Measurements from ENCODE around the gene CHDH.

Gene CHDH, protein sequence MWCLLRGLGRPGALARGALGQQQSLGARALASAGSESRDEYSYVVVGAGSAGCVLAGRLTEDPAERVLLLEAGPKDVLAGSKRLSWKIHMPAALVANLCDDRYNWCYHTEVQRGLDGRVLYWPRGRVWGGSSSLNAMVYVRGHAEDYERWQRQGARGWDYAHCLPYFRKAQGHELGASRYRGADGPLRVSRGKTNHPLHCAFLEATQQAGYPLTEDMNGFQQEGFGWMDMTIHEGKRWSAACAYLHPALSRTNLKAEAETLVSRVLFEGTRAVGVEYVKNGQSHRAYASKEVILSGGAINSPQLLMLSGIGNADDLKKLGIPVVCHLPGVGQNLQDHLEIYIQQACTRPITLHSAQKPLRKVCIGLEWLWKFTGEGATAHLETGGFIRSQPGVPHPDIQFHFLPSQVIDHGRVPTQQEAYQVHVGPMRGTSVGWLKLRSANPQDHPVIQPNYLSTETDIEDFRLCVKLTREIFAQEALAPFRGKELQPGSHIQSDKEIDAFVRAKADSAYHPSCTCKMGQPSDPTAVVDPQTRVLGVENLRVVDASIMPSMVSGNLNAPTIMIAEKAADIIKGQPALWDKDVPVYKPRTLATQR

DNA sequence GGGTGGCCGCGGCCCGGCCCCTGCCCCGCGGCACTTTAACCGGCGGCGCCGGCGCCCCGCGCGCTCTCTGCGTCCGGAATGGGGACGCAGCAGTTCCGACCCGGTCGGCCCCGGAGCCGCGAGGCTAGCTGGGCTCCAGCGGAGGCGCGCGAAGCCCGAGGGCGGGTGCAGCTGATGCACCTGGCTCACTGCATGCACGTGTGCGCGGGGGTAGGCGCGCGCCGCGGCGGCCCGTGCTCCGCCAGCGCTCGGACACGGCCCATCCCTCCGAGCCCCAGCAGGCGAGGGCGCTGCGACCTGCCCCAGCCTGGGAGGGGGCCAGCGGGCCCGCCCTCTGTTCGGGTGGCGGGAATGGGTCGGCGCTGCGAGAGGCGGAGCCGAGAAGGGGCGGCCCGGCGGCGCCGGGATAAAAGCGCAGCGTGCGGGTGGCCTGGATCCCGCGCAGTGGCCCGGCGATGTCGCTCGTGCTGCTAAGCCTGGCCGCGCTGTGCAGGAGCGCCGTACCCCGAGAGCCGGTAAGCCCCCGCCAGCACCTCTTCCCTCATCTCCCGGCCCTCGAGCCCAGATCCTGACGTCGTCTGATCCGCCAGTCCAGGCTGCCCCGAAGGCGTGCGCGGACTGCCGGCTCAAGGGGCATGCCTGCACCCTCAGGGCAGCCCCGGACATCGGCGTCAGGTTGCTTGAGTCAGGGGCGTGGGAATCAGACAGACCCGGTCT, at the start of gene CHDH, which contains the start of gene IL17RB:
TSS of gene CHDH (minus strand) at position 286 of the 717 bp plus-strand sequence. CDS start 22,411 bp downstream, outside the sequence.
TSS of gene IL17RB (plus strand) at position 435 of the 717 bp plus-strand sequence. CDS start at position 456, 21 bp downstream.
- DNase-seq (ENCODE audit: low spot score): peak; percentile 85

DNA sequence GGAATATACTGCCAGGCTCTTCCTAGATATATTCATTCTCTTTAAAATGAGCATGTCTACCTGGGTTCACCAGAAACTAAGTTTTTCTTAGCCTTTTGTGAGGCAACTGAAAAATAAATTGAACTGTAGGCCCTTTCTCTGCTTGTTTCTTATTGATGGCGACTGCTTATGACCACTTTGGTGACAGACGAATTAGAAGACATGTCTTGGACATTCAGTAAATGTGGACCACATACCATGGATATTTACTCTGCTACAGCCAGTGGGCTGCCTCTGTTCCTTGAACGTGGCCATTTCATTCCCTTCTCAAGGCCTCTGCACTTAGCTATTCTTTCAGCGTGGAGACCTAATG, 46.0 kb upstream of the CHDH start:
- DNase-seq (ENCODE audit: low spot score): no peak

DNA sequence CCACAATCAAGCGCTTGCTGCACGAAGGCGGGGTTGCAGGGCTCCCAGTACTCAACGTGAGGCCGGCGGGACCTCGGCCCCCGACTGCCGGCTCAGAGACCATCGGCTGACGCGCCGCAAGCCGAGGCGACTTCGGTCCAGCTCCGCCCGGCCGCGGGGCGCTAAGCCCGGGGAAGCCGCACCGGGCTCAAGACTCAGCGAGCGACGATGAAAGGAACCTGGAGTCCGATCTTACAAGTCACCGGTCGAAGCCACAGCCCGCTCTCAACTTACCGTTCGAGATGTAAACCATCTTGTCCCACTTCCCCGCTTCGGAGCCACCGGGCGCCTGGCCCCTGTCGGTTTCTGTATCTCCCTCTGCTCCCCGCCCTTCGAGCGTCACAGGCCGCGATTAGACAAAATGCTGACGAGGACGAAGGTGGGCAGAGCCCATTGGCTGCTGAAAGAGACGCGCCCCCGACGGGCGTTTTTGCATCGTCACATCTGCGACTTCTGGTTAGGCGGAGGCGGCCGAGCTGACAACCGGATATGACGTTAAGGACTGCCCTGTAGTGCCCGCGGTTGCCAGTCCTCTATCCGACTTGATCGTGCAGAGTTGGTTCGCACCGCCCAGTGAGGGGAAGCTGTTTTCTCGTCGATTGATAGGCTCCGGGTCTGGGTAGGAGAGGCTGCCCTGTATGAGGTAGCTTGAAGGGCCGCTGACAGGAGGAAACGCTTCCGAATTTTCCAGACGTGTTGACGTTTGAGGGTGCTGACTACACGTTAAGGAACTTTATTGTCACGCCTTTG, 45.5 kb upstream of the CHDH start, which contains the start of gene SELENOK:
TSS of gene SELENOK (minus strand) at position 363 of the 789 bp plus-strand sequence.
- DNase-seq (ENCODE audit: low spot score): peak; percentile 92

DNA sequence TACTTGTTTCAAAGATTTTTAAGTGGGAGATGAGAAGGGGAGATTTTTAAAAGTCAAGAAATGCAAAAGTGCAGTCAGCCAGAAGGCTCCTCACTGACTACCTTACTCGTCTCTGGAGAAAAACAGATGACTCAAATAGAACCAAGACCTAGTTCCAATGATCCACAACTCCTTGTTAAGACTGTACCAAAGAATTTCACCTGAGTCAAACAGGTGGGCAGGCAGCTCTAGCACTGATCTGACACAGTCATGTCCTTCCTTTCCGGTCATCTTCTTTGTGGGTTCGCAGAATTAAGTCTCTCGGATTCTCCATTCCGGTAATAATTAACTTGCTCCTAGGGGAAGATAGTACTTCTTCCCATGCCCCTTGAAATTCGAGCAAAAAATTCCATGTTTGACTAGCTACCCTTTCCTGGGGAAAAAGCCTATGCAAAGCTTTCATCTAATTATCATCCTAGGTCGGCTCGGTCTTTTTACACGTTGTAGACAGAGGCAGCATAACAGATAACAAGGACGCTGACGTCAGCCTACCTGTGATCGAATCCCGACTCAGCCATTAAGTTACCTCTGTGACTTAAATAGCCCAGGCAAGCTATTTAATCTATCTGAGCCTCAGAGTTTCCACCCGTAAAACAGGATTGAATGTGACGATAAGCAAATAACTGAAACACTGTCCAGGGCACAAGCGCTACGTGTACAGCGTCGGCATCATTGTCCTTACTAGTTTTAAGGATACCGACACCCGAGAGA, 44.7 kb upstream of the CHDH start:
- no peak for DNase-seq (ENCODE audit: low spot score)

DNA sequence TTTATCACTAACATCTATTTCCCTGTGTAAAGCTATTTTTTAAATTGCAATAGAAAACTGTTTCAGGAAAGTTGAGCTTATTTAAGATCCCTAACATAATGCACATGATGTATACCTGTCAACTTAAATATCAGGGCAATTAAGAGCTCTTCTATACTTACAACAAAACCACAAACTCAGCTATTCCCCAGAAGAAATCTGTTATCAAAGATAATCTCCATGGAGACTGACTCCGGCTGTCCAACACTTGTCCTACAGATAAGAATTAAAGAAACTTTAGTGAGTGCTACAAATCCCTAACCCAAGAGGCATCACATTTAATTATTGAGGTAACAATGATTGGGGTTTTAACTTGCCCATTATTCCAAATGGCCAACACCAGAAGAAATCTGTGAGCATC, 42.0 kb upstream of the CHDH start:
- DNase-seq (ENCODE audit: low spot score): no peak

DNA sequence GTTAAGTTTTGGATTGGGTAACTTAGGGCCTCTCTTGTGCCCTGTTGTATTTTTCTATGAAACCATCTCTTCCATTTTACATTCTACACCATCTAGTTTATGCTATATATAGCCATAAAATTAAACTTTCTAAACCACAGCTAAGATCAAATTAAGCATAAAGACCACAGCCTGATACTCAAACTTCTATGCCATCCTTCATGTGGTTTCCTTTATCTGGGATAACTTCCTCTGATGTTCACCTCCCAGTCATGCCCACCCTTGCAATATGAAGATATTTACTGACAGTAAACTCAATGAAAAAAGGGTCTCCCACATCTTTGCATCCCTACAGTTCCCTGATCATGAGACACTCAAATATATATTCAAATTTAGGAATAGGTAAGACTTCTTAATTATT, 41.2 kb upstream of the CHDH start:
- no peak for DNase-seq (ENCODE audit: low spot score)

DNA sequence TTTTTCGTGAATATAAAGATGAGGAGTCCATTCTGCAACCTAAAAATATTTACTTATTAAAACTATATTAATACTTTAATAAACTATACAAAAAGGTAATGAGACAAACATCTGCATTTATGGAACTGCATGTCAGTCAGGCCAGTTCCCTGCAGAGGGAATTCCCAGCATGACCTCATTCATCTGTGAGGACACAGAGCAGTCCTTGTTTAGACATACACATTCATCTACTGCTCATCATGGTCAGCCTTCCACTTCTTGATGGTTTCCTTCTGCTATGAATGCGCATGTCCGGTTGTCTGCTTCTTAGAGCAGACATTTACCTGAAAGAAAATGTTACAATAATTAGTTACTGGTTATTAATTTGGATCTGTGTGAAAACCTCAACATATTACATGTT, 39.0 kb upstream of the CHDH start:
- no peak for DNase-seq (ENCODE audit: low spot score)

DNA sequence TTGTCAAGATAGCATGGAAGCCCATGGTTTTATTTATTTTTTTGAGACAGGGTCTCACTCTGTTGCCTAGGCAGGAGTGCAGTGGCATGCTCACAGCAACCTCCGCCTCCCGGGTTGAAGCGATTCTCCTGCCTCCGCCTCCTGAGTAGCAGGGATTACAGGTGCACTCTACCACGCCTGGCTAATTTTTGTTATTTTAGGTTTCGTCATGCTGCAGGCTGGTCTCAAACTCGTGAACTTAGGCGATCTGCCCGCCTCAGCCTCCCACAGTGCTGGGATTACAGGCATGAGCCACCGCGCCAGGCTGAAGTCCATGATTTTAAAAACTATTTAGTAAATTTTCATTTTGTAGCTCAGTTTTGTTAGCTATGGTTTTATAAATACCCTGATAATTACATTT, 38.4 kb upstream of the CHDH start:
- no peak for DNase-seq (ENCODE audit: low spot score)

DNA sequence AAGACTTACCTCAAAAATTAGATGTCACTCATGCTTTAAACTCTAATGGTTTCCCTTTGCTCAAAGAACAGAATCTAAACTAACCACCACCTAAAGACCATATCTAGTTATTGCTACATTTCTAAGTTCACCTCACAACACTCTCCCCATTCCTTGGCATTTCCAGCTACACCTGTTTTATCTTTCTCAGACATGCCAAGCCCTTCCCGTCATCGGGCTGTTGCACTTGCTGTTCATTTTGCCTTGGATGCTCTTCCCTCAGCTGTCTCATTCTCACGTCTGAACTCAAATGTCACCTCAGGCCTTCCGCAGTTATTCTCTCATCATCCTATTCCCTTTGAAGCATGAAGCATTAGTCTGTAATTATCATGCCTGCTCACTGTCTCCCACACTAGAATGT, 36.8 kb upstream of the CHDH start:
- no peak for DNase-seq (ENCODE audit: low spot score)

DNA sequence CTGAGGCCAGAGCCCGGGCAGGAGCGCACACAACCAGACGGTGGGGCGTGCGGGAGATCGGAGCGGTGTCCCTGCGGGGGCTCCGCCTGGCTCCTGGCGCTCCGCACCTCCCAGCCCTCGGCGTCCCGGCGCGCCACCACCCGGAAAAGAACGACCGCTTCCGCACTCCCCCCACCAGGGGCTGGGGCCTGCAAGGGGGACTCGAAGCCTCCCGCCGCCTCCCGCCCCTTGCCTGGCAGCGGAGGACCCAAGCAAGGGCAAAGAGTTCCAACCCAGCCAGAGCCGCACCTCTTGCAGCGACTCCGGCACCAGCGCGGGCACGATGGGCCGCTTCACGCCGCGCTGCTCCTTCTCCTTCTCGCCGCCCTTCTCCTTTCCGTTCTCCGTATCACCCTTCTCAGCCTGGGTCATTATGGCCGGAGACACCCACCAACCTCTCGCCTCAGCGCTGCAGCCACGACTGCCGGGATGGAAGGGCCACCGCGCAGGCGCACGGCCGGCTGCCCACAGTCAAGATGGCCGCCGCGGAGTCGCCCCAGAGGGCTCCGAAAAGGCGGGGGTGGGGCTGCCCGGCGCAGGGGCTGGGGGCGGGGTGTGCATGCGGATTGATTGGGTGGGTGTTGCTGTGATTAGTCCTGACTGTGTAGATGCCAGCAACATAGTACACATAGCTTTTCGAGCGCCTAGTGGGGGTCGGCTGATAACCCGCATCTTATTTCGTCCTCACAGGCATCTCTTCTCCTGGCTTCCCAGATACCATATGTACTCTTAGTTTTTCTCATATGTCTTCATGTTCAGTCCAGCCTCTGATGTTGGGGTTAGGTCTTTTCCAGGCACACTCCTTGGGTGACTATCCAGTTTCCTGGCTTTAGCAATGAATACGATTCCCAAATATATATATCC, 35.7 kb upstream of the CHDH start, which contains the start of gene ACTR8:
TSS of gene ACTR8 (minus strand) at position 462 of the 903 bp plus-strand sequence. CDS start at position 411, 51 bp downstream.
- DNase-seq (ENCODE audit: low spot score): peak; percentile 94

DNA sequence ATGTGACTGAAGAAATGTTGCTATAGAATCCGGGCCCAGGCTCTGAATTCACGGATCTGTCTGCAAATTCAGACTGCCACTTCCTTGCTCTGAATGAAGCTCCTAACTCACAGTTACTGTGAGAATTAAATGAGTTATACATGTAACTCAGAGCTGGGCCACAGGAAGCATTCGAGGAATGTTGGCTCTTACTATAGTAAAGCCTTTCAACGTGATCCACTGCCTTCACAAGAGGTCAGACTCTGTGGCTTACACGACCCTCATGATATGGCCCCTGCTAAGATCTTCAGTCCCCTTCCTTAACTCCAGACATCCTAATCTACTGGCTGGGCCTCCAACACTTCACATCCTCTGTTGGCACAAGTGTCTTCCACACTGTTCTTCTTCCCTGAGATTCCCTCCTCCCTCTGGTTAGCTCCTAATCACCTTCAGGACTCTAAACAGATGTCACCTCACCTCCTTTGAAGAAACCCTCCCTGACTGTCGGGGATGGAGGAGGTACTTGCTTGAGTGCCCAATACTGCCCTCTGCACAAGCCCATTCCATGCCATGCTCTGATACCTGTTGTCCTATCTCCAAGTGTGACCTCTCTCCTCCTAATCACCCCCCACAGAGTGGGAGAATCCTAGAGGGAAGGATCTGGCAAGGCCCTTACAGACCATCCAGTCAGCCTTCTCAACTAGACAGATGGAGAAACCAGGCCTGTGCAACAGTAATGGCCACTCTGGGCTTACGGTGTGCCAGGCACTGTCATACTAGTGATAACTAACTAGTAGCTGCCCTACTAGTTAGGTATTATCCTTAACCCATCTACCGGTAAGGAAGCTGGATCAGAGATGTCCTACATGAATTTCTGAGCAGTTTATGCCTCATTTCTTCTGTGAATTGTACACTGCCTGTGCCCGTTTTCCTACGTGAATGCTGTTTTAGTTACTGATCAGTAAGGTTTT, 34.5 kb upstream of the CHDH start:
- DNase-seq (ENCODE audit: low spot score): no peak

DNA sequence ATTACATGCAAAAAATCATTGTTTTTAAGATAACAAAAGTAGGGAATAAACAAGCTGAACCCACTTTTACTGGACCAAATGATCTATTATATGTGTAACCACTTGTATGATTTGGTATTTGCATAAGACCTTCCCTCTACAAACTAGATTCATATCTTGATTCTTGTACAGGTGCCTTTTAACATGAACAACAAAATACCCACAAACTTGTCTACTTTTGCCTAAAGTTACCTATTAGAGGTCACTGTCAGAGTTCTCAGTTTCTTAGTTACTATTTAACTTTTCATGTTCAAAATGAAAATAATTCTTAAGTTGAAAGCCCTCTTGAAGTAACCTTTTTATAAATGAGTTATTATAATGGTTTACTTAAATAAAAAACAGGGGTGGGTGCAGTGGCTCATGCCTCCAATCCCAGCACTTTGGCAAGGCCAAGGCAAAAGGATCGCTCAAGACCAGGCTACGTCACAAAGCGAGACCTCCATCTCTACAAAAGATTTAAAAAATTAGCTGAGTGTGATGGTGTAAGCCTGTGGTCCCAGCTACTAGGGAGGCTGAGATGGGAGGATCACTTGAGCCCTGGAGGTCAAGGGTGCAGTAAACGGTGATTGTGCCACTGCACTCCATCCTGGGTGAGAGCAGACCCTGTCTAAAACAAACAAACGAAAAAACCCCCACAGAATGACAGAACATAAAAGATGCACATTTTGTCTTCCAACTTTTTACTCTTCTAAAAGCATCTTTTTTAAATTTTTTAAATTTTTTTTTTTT, 19.7 kb upstream of the CHDH start:
- no peak for DNase-seq (ENCODE audit: low spot score)

DNA sequence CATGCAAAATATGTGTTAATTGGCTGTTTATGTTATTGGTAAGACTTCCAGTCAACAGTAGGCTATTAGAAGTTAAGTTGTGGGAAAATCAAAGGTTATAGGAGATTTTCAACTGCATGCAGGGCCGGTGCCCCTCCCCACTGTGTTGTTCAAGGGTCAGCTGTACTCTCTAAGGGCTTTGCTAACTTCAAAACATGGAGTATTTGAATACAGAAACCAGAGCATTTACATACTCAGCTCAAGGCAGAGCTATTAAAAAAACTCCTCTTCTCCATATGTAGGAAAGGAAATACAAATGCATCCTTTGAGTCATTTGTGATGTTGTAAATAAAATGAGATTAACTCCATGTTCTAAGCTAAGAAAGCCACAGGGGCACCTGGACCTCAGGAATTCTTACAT, 16.9 kb upstream of the CHDH start:
- DNase-seq (ENCODE audit: low spot score): no peak

DNA sequence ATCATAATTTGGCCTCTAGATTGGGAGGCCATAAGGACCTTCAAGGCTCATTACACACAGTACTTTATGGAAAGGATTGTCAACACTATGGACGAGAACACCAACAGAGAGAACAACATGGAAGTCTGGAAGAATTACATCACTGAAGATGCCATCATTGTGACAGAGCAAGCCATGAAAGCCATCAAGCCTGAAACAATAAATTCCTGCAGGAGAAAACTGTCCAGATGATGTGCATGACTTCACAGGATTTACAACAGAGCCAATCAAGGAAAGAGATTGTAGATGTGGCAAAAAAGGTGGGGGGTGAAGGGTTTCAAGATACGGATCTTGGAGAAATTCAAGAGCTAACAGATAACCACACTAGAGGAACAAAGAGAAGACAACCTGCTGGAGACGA, 16.0 kb upstream of the CHDH start:
- DNase-seq (ENCODE audit: low spot score): no peak

DNA sequence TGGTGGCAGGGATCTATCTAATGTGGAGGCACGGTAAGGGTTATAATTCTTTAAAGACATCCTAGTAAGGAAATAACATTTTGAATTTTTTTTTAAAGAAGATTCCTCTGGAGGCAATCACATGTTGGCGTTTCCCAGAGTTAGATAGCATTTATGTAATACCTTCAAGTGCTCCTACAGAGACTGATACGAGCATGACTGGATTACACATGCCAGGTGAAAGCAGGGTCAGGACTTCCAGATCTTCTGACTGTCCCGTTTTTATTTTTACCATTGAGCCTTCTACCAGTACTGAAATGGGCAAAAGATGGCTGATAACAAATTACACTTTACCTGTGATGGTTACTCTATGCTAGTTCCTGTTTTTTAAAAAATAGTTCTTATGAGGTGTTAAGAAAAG, 14.0 kb upstream of the CHDH start:
- DNase-seq (ENCODE audit: low spot score): no peak

DNA sequence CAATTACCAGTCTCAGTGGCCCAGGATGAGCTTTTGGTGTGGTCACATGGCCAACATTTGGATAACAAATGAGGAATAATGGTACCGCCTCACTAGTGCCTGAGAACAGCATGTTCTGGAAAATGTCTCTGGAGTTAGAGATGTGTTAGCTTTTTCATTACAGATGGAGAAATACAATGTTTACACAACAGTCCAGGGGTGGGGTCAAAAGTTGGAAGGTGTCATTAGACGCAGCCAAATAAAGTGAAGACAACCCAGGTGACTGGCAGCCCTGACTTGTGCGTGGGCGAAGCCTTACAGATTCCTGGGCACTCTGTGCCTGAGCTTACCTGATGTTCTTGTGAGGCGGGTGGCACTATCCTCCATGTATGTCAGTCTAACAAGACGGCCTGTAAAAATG, 13.0 kb upstream of the CHDH start:
- DNase-seq (ENCODE audit: low spot score): no peak

DNA sequence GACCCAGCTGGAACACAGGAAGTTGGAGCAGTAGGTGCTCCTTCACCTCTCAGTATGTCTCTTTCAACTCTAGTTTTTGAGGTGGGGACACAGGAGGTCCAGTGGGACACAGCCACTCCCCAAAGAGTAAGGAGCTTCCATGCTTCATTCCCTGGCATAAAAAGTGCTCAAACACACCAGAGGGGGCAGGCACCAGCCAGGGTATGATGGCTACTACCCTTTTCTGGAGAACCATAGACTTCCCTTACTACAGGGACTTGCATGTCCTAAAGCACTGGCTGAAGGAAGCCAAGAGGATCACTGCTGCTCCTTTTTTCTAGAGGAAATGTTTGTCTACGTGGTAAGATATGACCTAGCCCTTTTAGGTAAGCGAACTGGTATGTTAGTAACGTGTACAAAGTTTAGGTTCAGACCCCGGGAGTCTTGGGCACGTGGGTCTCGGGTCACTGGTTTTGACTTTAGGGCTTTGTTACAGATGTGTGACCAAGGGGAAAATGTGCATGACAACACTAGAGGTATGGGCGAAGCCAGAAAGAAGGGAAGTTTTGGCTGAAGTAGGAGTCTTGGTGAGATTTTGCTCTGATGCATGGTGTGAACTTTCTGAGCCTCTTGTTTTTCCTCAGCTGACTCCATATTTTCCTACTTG, 12.0 kb upstream of the CHDH start:
- no peak for DNase-seq (ENCODE audit: low spot score)

DNA sequence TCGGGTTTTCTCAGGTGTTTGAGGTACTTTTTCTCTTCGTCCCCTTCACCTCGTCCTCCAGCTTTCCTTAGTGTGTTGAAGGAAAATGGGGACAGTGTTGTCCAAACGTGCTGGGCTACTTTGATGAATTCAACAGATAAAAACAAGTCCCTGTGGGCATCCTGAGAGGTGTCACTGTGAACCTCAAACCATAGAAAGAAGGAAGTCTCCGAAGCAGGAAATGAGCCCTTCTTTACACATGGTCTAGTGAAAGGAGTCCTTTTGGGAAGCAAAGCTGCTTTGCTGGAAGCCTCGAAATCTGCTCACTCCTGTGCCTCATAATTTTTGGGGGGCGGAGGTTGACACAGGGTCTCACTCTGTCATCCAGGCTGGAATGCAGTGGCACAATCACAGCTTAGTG, 10.7 kb upstream of the CHDH start:
- no peak for DNase-seq (ENCODE audit: low spot score)
